PC-3 (cell line): ENCODE measurements around the gene PPP1R13B.

Experiments used
- CTCF ChIP-seq: fragments of 300-600 bp; sonication (generic); conservative IDR thresholded peaks from 2 replicates; pipeline ENCODE4 v1.5.1; 2017; ENCODE audit warnings: antibody characterized with exemption, low read depth, mild to moderate bottlenecking, low read length
- EZH2 ChIP-seq: fragments of 300-600 bp; sonication (generic); IDR thresholded peaks from one replicate; pipeline ENCODE4 v1.6.1; 2017; ENCODE audit warnings: antibody characterized with exemption, mild to moderate bottlenecking, low read length; ENCODE audit not compliant: unreplicated experiment
- EZH2phosphoT487 ChIP-seq: fragments of 300-600 bp; sonication (generic); IDR thresholded peaks from 2 replicates; pipeline ENCODE4 v1.6.1; 2018; ENCODE audit warnings: mild to moderate bottlenecking, antibody characterized with exemption, low read length, borderline replicate concordance

- TF ChIP-seq CTCF (no peak), EZH2phosphoT487 (no peak), EZH2 (no peak)
Measured at GRCh38 chr14:103709814-103710213, 137.6 kb downstream of the PPP1R13B start.
